SW480 (cell line): Measurements from ENCODE around the gene SNX20.

Source experiments
- DNase-seq: peaks from one replicate; pipeline ENCODE4 v3.0.0-alpha.2; 2016; ENCODE audit warnings: low spot score

The SNX20 gene

GRCh38 chr16:50679676-50680555 is 1.2 kb downstream of the SNX20 start:
- no peak for DNase-seq

- no peak for DNase-seq
Observed at GRCh38 chr16:50679266-50679665, 1.8 kb downstream of the SNX20 start.

GRCh38 chr16:50678531-50678930 is 2.6 kb downstream of the SNX20 start:
- DNase-seq: no peak

GRCh38 chr16:50677351-50677750 is 3.8 kb downstream of the SNX20 start:
- DNase-seq: no peak

- no peak for DNase-seq
Observed at GRCh38 chr16:50676684-50677225, 4.4 kb downstream of the SNX20 start.

- no peak for DNase-seq
Observed at GRCh38 chr16:50675686-50676610, 5.2 kb downstream of the SNX20 start.

- no peak for DNase-seq
Observed at GRCh38 chr16:50674831-50675230, 6.3 kb downstream of the SNX20 start.

GRCh38 chr16:50673496-50674275 is 7.4 kb downstream of the SNX20 start:
- DNase-seq: no peak

GRCh38 chr16:50671644-50672260 is 9.4 kb downstream of the SNX20 start:
- no peak for DNase-seq

- no peak for DNase-seq
Observed at GRCh38 chr16:50670476-50670875, 10.6 kb downstream of the SNX20 start.

- no peak for DNase-seq
Observed at GRCh38 chr16:50669741-50670140, 11.4 kb downstream of the SNX20 start.

GRCh38 chr16:50668368-50669008 is 12.6 kb downstream of the SNX20 start:
- no peak for DNase-seq

- DNase-seq: no peak
Observed at GRCh38 chr16:50667497-50668367, 13.4 kb downstream of the SNX20 start.

GRCh38 chr16:50666658-50667496 is 14.2 kb downstream of the SNX20 start:
- no peak for DNase-seq

- no peak for DNase-seq
Observed at GRCh38 chr16:50665128-50665878, 15.8 kb downstream of the SNX20 start.

- DNase-seq: no peak
Observed at GRCh38 chr16:50664270-50664669, 16.8 kb downstream of the SNX20 start.

- no peak for DNase-seq
Observed at GRCh38 chr16:50662306-50662940, 18.7 kb downstream of the SNX20 start.

GRCh38 chr16:50659806-50660205 is 21.3 kb downstream of the SNX20 start:
- DNase-seq: no peak
